GM19351 (cell line): ENCODE measurements around the gene SH3PXD2B.
"Not testable (repeated sequence)": the region's sequence is repeated elsewhere in the genome, so short reads cannot be mapped to it uniquely, and the experiment has no call there.

ENCODE experiments used
- ATAC-seq: cut with Tn5 transposase; IDR thresholded peaks from one replicate; pipeline ENCODE4 v1.9.1; 2021; ENCODE audit warnings: mild to moderate bottlenecking, moderate library complexity; ENCODE audit not compliant: unreplicated experiment

Gene SH3PXD2B

DNA sequence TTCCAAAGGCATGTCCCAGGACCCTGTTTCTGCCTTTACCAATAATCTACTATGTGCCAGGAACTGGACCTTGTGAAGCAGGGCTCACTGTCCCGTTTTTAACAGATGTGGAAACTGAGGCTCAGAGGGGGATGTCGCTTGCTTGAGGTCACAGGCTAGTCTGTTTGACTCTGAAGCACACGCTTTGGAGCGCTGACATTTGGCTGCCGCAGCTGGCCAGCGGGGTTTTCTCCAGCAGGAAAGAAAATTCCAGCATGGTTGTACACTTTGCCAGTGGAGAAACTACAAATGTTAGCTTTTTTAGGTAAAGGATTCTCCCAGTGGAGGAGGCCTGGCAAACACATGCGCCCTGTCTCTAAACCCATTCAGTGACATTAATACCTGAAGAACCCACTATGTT, 50.5 kb downstream of the SH3PXD2B start:
- no peak for ATAC-seq

- no peak for ATAC-seq
These were observed 51.0 kb downstream of the SH3PXD2B start for GRCh38 chr5:172403189-172403796.

DNA sequence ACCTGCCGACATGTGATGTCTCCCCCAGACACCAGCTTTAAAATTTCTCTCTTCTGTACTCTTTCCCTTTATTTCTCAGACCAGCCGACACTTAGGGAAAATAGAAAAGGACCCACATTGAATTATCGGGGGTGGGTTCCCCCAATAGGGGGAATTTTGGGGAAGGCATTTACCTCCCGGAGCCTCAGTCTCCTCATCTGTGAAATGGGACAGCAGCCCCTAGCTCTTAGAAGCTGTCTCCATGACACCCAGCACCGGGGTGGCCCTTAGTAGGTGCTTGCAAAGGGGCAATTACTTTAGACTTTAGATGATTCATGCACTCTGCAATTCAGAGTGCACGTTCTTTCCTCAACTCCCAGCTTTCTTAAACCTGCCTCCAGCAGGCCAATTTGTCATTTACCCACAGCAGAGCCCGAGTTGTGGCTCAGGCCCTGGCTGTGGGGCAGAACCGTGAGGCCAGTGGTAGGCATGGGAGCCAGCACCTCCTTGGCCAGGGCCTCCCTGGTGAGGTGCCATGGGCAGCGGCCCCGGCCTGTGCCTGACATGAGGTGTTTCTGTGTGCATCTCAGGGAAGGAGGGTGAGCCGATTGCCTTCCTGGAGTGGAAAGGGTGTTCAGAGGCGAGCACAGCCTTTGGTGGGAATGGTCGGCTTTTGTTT, 51.7 kb downstream of the SH3PXD2B start:
- no peak for ATAC-seq

- ATAC-seq: not testable (repeated sequence)
These were observed 52.3 kb downstream of the SH3PXD2B start for GRCh38 chr5:172402031-172402430.

DNA sequence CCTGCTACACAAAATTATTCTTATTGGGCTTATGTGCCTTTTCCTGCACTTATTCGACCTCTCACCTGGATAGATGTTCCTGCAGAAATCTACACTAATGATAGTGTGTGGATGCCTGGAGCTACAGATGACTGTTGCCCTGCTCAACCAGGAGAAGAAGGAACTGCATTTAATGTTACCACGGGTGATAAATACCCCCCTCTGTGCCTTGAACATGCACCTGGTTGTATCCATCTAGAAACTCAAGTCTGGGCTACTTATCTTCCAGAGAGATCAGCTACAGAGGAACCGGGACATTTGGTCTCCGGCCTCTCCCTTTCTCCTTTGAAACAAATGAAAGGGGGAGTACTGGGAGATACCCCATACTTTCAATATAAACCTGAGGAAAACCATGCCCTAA, 54.5 kb downstream of the SH3PXD2B start:
- ATAC-seq: no peak

DNA sequence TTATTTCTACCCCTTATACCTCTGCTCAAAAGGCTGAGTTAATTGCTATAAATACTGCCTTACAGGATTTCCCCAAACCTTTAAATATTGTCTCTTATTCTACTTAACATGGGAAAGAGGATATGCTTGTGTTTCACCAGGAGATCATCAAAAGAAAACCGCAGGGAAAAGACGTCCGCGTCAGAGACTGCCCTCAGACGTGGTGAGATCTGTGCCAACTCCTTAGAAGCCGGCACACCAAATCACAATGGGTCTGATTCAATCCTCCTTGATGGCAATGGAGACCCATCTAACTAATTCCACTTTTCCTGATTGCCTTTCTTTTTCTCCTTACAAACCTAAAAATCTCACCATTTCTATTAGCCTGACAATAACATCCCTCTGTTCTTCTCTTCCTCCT, 55.0 kb downstream of the SH3PXD2B start:
- ATAC-seq: no peak

DNA sequence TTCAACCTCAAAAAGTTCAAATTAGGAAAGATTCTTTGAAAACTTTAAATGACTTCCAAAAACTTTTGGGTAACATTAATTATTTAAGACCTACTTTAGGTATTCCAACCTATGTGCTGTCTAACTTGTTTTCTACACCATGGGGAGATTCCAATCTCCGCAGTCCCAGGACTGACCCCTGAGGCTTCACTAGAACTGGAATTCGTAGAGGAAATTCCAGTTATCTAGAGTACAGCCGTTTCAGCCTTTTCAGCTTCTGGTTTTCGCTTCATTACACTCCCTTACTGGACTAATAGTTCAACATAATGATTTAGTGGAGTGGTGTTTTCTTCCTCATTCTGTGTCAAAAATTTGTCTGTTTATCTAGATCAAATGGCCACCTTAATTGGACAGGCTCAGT, 55.7 kb downstream of the SH3PXD2B start:
- not testable (repeated sequence) for ATAC-seq

DNA sequence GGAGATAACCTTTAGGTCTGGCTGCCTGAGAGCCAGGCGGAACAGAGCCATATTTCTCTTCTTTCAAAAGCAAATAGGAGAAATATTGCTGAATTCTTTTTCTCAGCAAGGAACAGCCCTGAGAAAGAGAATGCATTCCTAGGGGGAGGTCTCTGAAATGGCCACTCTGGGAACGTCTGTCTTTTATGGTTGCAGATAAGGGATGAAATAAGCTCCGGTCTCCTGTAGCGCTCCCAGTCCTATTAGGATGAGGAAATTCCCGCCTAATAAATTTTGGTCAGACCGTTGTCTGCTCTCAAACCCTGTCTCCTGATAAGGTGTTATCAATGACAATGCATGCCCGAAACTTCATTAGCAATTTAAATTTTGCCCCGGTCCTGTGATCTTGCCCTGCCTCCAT, 57.3 kb downstream of the SH3PXD2B start:
- not testable (repeated sequence) for ATAC-seq

GRCh38 chr5:172396220-172396619, 58.1 kb downstream of the SH3PXD2B start:
- no peak for ATAC-seq

- no peak for ATAC-seq
These were observed 58.8 kb downstream of the SH3PXD2B start for GRCh38 chr5:172395483-172395882.

DNA sequence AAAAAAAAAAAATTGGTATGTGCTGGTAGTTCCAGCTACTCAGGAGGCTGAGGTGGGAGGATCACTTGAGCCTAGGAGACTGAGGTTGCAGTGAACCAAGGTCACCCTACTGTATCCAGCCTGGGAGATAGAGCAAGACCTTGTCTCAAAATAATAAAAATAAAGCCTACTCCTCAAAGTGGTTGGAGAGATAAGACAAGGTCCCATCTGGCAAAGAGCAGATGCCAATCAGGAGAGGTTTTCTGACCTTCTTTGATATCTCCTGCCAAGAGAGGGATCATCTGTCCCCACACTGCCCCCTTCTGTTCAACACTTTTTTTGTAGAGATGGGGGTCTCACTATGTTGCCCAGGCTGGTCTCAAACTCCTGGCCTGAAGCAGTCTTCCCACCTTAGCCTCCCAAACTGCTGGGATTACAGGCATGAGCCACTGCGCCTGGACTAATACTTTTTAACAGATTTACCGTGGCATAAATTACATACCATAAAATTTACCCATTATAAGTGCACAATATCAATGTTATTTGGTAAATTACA, 64.7 kb downstream of the SH3PXD2B start:
- no peak for ATAC-seq

- ATAC-seq: no peak
These were observed 66.0 kb downstream of the SH3PXD2B start for GRCh38 chr5:172388246-172388733.

DNA sequence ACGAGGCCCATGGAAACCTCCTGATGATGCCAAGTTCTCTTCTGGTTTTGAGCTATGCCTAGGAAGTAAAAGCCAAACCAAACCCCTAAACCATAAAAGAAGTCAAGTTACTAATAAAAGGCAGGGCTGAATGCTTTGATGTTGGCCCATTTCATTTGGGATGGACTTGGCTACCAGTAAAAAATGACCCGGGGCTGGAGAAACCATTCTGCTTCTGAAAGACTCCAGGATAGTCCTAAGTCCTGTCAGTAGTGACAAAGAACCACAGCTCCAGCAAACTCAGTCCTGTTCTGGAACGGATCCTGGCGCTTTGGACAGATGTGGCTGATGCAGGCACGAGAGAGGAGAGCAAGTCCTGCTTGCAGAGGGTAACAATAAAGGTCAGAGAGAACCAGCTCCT, 68.6 kb downstream of the SH3PXD2B start:
- no peak for ATAC-seq

- no peak for ATAC-seq
These were observed 69.2 kb downstream of the SH3PXD2B start for GRCh38 chr5:172385010-172385563.

- ATAC-seq: no peak
These were observed 71.0 kb downstream of the SH3PXD2B start for GRCh38 chr5:172383191-172383802.

DNA sequence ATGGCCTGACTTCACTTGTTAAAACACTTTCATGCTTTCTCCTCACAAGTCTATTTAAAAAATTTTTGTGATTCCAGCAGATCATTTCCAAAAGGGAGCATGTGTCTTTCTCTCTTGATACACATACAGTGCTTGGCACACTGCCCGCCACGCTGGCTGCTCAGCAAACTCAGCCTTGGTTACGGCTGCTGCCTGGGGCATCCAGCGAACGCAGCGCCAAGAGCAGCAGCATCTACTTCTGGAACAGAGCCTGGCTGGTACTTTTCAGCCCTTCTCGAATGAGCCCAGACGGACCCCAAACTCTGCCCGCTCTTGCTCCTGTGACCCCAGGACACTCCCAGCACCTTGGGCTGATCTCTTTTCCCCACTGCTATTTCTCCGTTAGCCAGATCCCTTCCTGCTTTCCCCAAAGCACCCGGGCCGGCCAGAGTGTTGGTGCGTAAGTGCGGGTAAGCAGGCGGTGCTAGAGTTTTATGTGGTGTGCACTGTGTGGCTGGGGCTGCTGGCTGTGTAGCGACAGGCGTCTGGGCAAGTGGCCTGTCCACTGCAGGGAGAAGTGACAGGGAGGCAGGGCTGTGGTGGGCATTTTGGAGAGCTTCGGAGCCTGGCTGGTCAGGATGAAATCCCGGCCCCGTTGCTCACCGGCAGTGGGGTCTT, 73.2 kb downstream of the SH3PXD2B start:
- ATAC-seq: no peak

DNA sequence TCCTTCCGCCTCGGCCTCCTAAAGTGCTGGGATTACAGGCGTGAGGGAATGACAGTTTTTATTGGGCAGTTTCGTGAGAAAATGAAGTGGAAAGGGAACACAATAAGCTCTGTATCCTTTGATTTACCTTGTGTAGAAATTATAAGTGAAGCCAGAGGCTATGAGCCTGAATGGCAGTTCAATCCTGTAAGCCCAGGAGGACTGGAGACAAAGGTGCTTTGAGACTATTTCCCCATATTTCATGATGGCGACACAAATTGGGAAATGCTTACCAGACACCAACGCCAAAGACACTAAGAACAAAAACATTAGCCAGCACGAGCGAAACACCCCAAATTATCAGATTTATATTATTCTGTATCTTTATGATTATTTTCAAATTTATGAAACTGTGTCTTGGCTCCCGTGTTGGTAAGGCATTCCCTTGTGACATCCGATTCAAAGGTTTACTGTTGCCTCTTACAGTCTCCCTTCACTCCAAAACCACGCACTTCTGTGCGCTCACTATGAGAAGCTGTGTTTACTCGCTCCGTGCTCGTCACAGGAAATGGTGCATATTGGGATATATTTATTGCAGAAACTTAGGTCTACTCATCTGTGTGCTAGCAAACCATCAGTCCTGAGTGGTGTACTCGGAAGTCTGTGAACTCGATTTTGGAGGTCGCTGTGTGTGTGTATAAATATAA, 73.9 kb downstream of the SH3PXD2B start:
- no peak for ATAC-seq

DNA sequence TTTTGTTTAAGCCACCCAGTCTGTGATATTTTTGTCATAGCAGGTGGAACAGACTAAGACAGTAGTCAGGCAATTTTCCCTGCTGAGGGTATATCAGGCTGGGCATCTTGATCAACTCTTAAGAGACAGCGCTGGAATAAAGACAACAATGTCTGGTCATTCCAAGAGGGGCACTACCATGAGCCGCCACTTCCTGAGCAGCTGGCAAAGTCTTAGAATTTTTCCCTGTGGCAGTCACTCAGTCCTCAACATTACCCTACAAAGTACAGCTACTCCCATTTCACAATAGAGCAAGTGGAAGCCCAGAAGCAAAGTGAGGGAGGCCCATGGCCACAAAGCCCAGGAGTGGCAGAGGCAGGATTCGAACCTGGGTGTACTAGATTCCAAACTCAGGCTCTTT, 74.8 kb downstream of the SH3PXD2B start:
- ATAC-seq: no peak

- no peak for ATAC-seq
These were observed 76.5 kb downstream of the SH3PXD2B start for GRCh38 chr5:172377856-172378255.

DNA sequence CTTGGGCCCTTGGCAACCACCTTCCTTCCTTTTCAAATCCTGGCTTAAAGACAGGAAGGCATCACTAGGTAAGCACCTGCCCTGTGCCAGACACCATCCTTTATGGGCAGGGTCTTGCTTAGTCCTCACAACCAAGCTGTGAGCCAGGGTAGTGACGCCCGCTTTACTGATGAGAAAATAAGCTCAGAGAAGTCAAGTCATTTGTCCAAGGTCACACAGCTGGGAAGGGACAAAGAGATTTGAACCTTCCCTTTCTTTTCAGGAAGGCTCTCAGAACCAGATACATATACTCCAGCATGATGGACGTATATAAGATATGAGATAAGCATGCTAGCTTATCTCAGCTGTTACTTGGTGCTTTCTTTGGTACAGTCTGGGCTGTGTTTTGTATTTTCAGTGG, 76.9 kb downstream of the SH3PXD2B start:
- no peak for ATAC-seq

GRCh38 chr5:172374783-172375182, 79.5 kb downstream of the SH3PXD2B start:
- no peak for ATAC-seq
